ENCODE results near the gene PATZ1.
A peak's percentile ranks its signal among the peaks of the same experiment; 100 is the strongest.

PATZ1 gene

GRCh38 chr22:31305194-31305593, 41.0 kb downstream of the PATZ1 start:
- DNase-seq = no peak

GRCh38 chr22:31302537-31302936, 43.6 kb downstream of the PATZ1 start:
- no peak for DNase-seq

GRCh38 chr22:31302006-31302405, 44.1 kb downstream of the PATZ1 start:
- DNase-seq = peak; percentile 50

GRCh38 chr22:31300896-31301295, 45.2 kb downstream of the PATZ1 start:
- no peak for DNase-seq

- no peak for DNase-seq
Measured at GRCh38 chr22:31295831-31296657, 50.1 kb downstream of the PATZ1 start.

- DNase-seq = no peak
Measured at GRCh38 chr22:31295360-31295759, 50.8 kb downstream of the PATZ1 start.

GRCh38 chr22:31292236-31292989, 53.7 kb downstream of the PATZ1 start, which contains the start of gene PIK3IP1:
PIK3IP1 (minus strand) TSS chr22:31292488; CDS start chr22:31292344, 144 bp downstream.
- DNase-seq = peak; percentile 82

- peak; percentile 53 for DNase-seq
Measured at GRCh38 chr22:31291481-31292235, 54.5 kb downstream of the PATZ1 start.

- peak; percentile 88 for DNase-seq
Measured at GRCh38 chr22:31290494-31291471, 55.4 kb downstream of the PATZ1 start.

- peak; percentile 8 for DNase-seq
Measured at GRCh38 chr22:31289344-31289743, 56.8 kb downstream of the PATZ1 start.

GRCh38 chr22:31288496-31289240, 57.5 kb downstream of the PATZ1 start:
- no peak for DNase-seq

GRCh38 chr22:31287818-31288495, 58.2 kb downstream of the PATZ1 start:
- no peak for DNase-seq

- no peak for DNase-seq
Measured at GRCh38 chr22:31286360-31287255, 59.5 kb downstream of the PATZ1 start.

- DNase-seq = peak; percentile 39
Measured at GRCh38 chr22:31284281-31285155, 61.6 kb downstream of the PATZ1 start.

- DNase-seq = no peak
Measured at GRCh38 chr22:31282748-31283468, 63.2 kb downstream of the PATZ1 start.

- no peak for DNase-seq
Measured at GRCh38 chr22:31281733-31282132, 64.4 kb downstream of the PATZ1 start.

- no peak for DNase-seq
Measured at GRCh38 chr22:31279821-31280505, 66.2 kb downstream of the PATZ1 start.

Measured in NCI-H1092 treated with DMSO at 0.1 percent for 48 hours (cell line).